ENCODE measurements around the gene PDZD11.

Gene PDZD11

DNA sequence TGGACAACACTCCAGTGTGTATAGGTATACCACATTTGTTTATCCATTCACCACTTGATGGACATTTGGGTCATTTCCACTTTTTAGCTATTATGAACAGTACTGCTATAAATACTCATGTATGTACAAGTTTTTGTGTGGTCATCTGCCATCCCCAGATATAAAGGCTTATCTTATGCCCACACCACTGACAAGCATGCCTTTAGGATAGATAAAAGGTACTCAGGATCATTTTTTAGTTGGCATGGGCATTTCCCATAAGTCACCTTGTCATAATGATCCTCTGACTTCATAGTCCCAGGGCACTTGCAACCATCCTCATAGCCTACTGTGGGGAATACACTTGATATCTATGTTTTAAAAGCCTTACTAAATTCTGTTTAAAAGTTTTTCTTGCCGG, 49.0 kb downstream of the PDZD11 start (continued):
- TF ChIP-seq, protein P1, sequence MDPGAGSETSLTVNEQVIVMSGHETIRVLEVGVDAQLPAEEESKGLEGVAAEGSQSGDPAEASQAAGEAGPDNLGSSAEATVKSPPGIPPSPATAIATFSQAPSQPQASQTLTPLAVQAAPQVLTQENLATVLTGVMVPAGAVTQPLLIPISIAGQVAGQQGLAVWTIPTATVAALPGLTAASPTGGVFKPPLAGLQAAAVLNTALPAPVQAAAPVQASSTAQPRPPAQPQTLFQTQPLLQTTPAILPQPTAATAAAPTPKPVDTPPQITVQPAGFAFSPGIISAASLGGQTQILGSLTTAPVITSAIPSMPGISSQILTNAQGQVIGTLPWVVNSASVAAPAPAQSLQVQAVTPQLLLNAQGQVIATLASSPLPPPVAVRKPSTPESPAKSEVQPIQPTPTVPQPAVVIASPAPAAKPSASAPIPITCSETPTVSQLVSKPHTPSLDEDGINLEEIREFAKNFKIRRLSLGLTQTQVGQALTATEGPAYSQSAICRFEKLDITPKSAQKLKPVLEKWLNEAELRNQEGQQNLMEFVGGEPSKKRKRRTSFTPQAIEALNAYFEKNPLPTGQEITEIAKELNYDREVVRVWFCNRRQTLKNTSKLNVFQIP (CRISPR knock-in tag; IDR thresholded peaks at IDR 0.05; ENCODE audit: borderline replicate concordance, low read depth), result no peak

All from SK-N-SH treated with all-trans-retinoic acid at 6 μM for 48 hours (cell line).